ENCODE measurements around the gene TMEM26.

TMEM26 gene

DNA sequence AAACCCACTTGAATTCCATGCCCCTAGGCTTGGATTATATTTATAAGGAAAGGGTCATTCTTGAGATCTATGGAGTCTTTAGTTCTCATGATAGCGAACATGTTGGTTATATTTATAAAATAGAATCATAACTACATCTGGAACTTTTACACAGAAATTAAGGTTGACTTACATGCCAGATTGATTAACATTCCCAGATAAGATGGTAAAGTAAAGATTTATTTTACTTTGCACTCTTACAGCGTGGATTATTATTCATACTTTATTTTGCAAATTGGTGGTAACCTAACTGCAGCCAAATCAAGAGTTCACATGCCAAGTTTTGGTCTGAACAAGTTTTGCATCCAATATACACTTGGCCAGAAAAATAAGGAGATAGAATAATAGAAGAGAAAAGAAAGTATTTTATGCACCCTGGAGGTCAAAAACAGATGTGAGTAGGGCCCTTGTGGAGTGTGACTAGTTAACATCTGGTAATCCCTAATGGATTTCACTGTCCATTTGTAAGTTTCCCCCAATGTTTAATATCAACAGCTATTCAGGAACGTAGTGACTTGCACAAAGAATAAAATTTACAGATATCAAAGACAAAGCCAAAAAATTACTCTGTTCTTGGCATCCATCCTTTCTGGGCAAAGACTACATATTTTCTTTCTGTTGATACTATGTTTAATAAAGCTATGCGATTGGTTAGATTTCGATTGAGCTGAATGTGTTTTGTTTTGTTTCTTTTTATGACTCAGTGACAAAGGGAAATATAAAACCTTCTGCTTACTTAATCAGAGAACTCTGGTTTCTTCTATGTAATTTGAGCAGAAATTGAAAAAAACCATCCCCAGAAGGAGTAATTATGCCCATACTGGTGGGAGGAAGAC, 10.1 kb upstream of the TMEM26 start:
- no peak for DNase-seq (ENCODE audit: extremely low read depth in 1 of 2, low read depth in 1 of 2)

DNA sequence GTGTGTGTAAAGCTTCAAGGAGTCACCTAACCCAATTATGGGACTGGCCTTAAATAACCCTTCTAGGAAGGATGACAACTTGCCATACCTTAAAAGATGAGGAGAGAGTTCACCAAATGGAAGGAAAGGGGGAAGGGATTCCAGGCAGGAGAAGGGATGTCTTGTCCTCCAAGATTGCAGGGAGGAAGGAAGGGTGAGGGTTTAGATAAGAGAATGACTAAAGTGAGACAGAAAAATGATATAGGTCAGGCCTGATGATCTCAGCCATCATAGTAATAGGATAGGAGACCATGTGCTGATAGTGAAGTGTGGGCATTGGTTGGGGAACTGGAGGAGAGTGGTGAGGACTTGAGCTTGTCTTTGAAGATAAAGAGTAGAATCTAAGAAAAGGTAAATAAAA, 7.7 kb upstream of the TMEM26 start:
- no peak for DNase-seq (ENCODE audit: extremely low read depth in 1 of 2, low read depth in 1 of 2)

DNA sequence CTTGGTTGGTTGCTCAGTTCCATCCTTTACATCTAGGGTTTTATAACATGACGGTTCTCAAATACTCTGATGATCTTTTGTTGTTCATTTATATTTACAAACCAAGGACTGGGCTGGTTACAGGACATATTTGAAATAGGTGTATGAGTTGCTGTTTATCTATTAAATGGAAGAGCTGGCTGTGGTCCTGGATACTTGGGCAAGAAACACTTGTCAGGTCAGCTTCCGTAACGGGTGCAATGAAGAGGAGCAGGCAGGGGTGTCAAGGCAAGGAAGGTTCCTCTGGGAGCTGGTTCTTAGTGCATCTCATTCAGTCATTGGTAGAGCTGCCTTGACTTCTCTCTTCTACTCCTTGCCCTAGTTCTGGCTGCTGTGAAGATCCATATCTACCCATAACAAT, 4.8 kb upstream of the TMEM26 start:
- DNase-seq (ENCODE audit: extremely low read depth in 1 of 2, low read depth in 1 of 2), result no peak

DNA sequence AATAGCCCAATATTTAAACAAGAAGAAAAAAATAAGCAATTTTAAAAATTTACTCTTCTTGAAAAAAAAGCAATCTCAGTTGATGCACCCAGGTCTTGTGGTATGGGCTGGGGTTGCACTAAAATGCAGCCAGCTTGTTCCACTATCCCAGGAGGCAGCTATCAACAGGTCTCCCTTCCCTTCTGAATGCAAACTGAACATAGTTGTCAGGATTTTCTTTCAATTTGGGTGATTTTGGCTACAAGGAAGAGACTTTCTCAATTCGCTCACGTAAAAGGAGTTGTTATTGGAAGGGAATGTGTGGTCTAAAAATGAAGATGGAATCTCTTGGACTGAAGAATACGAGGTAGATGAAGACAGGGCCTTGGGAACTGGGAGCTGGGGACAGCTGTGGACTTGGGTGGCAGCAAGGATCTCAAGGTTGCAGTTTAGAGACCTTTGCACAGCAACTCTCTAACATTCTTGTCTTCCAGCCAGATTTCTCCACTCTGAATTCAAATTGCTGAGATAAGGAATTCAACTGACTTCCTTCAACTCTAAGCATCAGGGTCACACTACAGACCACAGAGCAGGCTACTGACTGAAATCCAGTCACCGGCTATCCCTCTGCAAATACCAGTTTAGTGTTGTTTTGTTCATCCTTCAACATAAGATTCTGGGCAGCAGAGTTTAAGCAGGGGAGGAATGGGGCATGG, 3.1 kb upstream of the TMEM26 start:
- no peak for DNase-seq (ENCODE audit: extremely low read depth in 1 of 2, low read depth in 1 of 2)

DNA sequence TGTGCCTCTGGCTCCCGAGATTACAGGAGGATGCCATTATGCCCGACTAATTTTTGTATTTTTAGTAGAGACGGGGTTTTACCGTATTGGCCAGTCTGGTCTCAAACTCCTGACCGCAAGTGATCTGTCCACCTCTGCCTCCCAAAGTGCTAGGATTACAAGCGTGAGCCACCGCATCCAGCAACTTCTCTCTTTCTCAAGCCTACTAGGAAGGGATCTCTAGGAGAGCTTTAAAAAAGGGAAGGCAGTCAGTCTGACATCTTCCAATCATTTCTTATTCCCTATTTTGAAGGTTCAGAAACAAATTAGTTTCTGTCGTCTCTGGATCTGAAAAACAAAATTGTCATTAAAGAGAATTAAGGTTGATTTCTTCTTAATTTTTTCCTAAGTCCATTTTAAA, 2.5 kb upstream of the TMEM26 start:
- DNase-seq (ENCODE audit: extremely low read depth in 1 of 2, low read depth in 1 of 2), result no peak

DNA sequence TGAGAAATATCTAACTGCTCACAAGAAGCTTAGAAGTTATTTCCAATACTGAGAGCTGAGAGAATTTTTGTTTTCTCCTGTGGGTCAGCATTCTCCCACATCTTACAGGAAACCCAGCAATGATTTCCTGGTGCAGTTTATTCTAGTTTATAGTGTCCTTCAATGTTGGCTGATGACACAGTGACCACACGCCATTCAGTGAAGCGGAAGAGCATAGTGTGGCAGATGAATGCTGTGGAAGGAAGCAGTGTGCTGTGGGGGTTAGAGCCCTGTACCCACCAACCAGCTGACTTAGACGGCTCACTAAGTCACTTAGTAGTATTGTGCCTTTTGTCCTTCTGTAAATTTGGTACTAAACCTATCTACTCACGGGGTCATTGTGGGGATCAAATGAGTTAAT, 1.4 kb upstream of the TMEM26 start:
- no peak for DNase-seq (ENCODE audit: extremely low read depth in 1 of 2, low read depth in 1 of 2)

DNA sequence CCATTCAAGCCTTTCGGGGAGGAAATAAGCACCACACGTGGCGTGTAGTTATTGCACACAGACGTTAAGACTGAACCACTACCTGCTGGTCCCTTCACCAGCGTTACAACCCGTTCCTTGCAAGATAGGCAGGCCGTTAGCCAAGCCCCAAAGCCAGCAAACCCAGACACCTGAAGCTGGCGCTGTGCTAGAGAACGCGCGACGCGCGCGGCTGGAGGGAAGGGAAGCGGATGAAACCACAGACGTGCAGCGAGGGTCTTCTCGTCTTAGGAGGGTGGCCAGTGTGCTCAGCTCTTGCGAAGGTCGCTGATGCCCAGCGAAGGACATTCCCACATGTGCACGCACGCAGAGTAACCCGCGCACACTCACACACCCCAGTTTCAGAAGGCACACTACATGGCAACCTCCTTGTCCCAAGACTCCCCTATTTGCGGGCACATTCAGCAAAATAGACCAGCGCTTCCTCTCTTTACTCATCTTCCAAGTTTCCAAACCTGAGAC, 980 bp downstream of the TMEM26 start:
- DNase-seq (ENCODE audit: extremely low read depth in 1 of 2, low read depth in 1 of 2), result no peak

DNA sequence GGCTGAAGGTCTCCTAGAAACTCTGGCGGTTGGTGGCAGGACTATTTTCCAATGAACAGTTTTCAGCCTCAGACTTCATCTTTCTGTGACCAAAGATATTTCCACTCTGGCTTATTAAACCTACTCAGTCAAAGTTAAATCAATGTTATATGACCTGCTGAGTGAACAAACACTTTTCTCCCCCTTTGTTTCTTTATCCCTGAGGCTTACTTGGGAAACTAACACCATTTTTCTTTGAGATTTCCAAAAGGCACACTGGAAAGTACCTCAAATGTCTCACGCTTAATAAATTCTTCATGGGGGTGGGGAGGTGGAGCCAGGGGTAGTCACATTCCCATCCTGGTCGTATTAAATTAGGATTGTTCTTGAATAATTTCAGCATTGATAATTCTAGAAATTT, 1.8 kb downstream of the TMEM26 start:
- no peak for DNase-seq (ENCODE audit: extremely low read depth in 1 of 2, low read depth in 1 of 2)

DNA sequence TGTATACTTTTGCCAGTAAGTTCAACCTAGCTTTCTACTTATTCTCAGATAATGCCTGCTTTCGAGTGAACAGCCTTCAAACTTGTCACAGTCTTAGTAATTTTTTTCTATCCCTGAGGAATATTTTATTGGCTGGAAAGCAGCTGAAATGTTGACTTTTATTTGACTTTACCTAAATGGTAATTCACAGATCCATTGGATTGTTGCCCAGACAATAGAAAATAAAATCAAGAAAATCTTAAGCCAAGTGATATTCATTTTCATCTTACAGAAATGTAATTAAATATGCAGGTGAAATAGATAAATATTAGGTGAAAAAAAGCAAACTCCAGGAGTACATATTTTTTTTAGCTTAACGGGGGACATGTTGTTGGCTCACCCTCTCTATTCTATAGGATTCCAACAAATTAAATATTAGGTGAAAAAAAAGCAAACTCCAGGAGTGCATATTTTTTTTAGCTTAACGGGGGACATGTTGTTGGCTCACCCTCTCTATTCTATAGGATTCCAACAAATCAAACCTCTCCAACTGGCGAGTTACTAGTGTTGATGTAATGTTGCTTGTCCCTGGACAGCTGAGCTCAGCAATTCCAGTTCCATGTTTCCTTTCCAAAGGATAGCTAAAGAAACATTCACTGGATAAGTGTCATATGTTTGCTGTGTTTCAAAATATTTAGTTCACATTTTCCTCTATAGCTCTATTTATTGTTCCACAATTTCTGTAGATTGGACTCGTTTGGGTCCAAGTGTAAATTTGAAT, 4.2 kb downstream of the TMEM26 start:
- no peak for DNase-seq (ENCODE audit: extremely low read depth in 1 of 2, low read depth in 1 of 2)

DNA sequence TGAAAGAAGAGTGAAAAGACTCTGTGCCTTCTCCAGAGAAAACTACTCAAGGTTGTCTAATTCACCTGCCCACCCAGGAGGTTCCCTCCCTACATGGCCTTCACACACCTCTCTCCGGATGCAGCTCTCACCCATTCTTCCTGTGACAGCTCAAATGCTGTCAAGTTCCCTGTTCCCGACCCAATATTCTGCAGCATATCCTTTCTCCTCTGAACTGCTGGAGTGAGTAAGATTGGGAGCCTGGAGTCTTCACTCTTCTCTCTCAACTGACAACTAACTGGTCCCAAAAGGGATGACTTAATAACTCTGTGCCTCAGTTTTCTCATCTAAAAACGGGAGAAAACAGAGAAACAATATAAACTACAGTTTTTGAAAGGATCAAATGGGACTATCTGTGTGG, 5.1 kb downstream of the TMEM26 start:
- DNase-seq (ENCODE audit: extremely low read depth in 1 of 2, low read depth in 1 of 2), result no peak

DNA sequence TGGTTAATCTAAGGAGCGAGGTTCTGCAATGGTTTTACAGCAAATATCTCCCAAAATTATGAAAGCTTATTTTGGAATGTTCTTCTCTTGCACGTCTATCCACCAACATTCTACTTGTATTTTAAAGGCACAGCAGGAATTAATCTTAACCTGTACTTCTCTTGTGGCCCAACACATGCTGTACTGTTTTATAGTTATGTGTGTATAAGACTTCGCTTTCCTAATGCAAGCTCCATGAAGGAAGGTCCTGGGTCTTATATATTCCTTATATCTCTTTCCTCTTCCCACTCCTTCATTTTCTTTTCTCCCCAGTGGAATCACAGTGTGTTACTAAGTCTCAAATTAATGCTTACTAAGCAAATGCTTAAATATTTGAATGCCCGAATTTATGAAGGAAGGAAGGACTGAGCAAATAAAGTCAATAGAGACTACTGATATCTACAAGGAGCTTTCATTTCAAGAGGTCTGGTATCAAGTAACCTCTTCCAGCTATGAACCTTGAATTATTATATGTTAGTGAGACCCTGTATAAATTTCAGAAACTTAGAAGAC, 14.0 kb downstream of the TMEM26 start:
- DNase-seq (ENCODE audit: extremely low read depth in 1 of 2, low read depth in 1 of 2), result no peak

DNA sequence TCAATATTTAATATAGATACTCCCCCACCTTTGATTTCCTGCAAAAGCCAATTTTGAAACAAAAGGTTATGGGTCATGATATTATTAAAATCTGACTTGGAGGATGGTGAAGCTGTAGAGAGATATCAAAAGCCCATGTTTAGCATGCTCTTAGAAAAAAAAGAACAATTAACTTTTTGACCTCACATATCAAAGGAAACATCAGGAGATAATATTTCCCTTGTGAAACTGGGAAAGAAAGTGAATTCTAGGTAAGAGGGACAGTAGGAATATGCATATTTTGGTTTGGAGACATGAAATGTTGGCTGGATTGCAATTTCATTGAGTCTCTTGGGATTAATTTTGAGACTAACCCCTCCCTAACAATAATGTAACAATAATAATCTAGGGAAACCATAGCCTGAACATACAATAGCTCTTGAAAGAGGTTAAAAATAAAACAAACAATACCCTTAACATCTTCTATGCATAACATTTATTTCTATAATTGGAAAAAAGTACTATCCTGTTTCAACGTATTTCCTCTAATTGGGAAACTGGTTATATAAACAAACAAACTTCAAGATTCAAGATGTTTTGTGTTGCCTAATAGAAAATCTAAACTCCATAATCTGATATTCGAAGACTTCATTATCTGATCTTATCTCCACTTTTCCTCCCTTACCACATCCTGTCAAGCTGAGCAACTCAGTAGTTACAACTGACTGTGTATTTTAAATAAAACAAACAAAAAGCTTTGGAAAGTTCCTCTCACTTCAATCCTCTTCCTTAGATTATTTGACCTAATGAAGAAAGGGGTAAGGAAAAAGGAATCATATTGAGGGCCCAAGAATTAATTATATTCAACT, 14.8 kb downstream of the TMEM26 start:
- DNase-seq (ENCODE audit: extremely low read depth in 1 of 2, low read depth in 1 of 2), result no peak

DNA sequence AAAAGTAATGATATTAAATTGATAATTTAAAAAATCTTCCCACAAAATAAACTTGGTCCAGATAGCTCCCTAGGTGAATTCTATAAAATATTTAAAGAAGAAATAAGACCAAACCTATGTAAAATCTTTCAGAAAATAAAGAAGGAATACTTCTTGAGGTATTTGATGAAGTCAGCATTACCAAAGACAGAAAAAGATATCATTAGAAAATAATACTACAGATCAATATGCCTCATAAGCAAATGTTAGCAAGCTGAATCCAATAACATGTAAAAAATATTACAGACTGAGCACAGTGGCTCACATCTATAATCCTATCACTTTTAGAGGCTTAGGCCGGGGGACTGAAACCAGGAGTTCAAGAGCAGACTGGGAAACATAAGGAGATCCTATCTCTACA, 30.0 kb downstream of the TMEM26 start:
- no peak for DNase-seq (ENCODE audit: extremely low read depth in 1 of 2, low read depth in 1 of 2)

DNA sequence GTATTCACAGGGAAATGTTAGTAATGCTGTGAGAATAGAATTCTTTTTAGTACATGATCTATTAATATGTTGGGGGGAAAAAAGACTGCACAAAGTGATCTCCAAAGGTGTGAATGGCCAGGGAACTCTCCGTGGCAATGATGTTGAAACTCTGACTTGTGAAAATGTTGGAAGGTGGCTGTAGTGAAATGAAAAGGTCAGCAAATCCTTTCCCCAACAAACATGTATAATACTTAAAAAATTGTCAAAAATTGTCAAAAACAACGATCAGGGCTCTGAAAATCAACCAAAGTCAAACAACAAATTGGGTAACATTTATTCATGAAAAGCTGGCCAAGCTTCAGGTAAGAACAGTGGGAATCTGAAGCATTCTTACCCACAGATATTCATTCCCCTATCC, 35.5 kb downstream of the TMEM26 start:
- DNase-seq (ENCODE audit: extremely low read depth in 1 of 2, low read depth in 1 of 2), result no peak

DNA sequence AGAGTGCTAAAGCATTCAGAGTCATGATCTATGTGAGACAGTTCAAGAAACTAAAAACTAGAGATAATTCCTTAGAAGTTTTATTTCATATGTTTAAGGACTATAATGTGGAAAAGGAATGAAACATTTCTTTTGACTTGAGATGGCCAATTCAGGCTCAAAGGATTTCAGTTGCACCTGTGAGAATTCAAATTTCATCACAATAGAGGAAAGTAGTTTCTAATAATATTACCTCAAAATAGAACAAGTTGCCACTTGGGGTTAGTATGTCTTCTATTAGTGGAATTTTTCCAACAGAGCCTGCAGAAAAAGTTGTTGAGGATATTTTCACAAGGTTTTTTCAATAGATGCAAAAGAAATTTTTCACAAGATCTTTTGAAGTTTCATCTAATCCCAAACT, 37.4 kb downstream of the TMEM26 start:
- no peak for DNase-seq (ENCODE audit: extremely low read depth in 1 of 2, low read depth in 1 of 2)

DNA sequence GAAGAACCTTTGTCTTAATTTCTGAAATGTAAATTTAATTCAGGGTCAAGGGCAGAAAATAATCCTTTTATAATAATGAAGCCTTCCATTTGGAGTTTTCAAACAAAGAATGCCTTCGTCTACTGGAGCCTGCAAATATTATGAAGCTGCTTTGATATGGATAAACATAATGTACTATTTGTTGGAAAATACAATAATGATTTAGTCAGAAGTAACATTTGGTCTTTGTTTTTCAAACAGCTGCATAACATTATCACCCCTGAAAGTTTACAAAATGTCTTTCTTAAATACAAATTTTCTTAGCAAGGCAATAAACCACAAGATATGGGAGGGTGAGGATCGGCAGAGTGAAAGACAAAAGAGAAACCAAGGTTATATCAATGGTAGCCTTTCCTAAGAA, 41.5 kb downstream of the TMEM26 start:
- no peak for DNase-seq (ENCODE audit: extremely low read depth in 1 of 2, low read depth in 1 of 2)

DNA sequence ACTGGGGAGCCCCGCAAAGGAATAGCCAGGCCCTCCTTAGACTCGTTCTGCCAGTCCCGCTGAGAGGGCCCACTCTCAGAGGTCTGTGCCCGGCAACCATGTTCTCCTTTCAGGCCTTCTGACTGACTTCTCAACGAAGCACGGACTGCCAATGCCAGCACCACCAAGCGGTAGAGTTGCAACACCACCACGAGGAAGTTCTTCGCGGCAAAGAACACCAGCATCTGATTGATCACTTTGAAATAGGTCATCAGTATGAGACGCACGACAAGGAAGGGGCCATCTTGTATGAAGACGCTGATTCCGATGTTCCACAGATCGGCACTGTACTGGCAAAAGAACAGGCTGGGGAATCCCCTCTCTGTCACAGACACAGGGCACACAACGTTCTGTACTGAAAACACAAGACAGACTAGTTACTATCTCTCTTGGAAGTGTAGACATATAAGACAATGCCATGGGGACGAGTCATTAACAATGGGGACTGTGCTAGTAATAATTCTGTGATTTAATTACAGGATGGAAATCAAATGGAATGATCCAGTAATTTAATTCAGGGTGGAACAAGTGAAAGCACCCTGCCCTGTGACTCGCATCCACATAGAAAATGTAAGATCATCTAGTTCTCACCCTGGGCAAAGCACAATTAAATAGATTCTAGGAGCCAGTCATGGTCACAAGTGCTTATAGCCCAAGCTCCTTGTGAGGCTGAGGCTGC, 42.7 kb downstream of the TMEM26 start:
- no peak for DNase-seq (ENCODE audit: extremely low read depth in 1 of 2, low read depth in 1 of 2)

DNA sequence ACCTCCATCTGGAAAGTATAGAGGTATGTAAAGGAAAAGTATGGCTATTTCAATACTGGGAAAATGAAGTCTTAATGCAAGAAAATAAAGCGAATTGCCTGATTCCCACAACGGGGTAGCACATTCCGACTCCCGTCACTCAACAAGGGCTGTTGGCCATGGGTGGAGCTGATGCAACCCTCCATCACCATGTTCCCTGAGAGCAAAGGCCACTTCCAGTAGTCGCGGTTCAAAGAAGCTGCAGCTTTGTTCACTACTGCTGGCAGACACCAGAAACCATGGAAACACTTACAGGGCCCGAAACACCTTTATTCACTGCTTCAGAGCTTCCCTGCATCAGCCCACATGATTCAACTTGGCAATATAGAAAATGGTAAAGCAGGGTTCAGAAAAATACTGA, 44.0 kb downstream of the TMEM26 start:
- DNase-seq (ENCODE audit: extremely low read depth in 1 of 2, low read depth in 1 of 2), result no peak

DNA sequence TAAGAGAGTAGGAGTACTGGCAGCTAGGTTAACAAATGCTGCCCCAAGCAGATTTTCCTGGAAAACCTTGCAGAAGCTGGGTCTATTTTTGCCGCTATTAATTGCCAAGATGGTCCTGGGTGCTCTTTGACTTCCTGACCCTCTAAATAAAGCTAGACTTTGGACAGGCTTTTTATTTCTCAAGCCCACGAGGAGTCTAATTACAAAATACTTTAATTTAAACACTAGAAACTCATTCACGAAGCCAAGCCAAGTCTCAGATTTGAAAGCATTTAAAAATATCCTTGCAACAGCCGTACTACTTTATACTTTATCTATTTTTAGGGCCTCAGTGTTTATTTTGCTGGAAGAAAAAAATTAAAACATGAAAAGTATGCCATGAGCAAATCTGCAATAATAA, 45.1 kb downstream of the TMEM26 start:
- DNase-seq (ENCODE audit: extremely low read depth in 1 of 2, low read depth in 1 of 2), result no peak

DNA sequence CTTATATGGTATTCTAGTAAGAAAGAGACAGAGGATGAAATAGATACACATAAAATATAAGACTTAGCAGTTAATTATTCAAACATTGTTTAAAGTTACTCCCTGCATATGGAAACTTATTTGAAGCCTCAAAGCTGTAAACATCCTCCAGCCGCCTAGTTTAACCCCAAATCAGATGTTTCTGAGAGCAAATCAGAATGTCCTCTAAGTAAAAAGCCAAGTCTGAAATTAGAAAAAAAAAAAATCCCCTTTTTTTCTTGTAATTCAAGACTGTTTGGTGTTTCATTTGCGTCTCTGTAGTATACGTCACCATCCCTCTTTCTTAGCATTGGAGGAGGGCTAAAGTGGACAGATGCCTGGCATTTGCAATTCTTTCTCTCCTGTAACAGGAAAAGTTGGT, 46.4 kb downstream of the TMEM26 start:
- DNase-seq (ENCODE audit: extremely low read depth in 1 of 2, low read depth in 1 of 2), result no peak

Data from stimulated activated CD8-positive, alpha-beta memory T cell treated with anti-CD3 and anti-CD28 coated beads, Interleukin-7, amount 100 ng/mL, for 48 hours (primary cell).